Adipocyte (in vitro differentiated cells): ENCODE results near the gene BCAR1.
A peak's percentile ranks its signal among the peaks of the same experiment; 100 is the strongest.

Experiments
- DNase-seq: peaks from one replicate; pipeline ENCODE4 v3.0.0-alpha.2; 2015; ENCODE audit warnings: low read depth
- H3K27me3 ChIP-seq: replicated peaks from 2 replicates; pipeline ENCODE4 v1.7.0; 2013; ENCODE audit warnings: mild to moderate bottlenecking, low read length, moderate library complexity; ENCODE audit not compliant: control insufficient read depth, insufficient read depth
- H3K36me3 ChIP-seq: 2 replicates; pipeline ENCODE4 v1.7.0; 2013; ENCODE audit warnings: low read length, mild to moderate bottlenecking, moderate library complexity; ENCODE audit not compliant: control insufficient read depth, insufficient read depth, severe bottlenecking
- H3K4me1 ChIP-seq: 2 replicates; pipeline ENCODE4 v1.7.0; 2013; ENCODE audit warnings: mild to moderate bottlenecking, low read length, moderate library complexity; ENCODE audit not compliant: control insufficient read depth, insufficient read depth
- H3K4me3 ChIP-seq: 2 replicates; pipeline ENCODE4 v1.7.0; 2013; ENCODE audit warnings: mild to moderate bottlenecking, low read length, moderate library complexity
- H3K9ac ChIP-seq: 2 replicates; pipeline ENCODE4 v1.7.0; 2013; ENCODE audit warnings: mild to moderate bottlenecking, low read length, moderate library complexity
- H3K9me3 ChIP-seq: 2 replicates; pipeline ENCODE4 v1.7.0; 2013; ENCODE audit warnings: mild to moderate bottlenecking, low read length, moderate library complexity; ENCODE audit not compliant: control insufficient read depth

BCAR1 gene

DNA sequence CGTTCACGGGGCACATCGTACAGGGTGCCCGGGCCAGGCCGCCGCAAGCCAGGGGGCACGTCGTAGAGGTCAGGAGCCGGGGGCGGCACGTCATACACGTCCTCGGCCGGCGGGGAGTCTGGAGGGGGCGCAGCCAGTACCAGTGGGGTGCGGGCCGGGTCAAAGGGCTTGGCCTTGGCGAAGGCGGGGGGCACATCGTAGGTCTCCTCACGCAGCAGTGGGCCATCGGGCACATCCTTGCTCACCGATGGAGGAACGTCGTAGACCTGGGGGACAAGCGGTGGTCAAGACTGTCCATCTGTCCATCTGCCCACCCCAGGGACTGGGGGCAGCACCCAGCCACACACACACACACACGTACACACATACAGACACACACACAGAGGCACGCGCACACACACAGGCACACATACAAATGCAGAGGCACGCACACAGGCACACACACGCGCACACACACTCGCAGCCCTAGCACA, 15.7 kb downstream of the BCAR1 start:
- Histone ChIP-seq H3K4me1 (peaks cover 43% of the 10 kb centered on the region), H3K9ac (no peak overlapping the region), H3K27me3 (no peaks in the 10 kb centered on the region), H3K9me3 (no peaks in the 10 kb centered on the region), H3K36me3 (peaks cover 50% of the 10 kb centered on the region), H3K4me3 (no peak overlapping the region)
- DNase-seq: no peak

DNA sequence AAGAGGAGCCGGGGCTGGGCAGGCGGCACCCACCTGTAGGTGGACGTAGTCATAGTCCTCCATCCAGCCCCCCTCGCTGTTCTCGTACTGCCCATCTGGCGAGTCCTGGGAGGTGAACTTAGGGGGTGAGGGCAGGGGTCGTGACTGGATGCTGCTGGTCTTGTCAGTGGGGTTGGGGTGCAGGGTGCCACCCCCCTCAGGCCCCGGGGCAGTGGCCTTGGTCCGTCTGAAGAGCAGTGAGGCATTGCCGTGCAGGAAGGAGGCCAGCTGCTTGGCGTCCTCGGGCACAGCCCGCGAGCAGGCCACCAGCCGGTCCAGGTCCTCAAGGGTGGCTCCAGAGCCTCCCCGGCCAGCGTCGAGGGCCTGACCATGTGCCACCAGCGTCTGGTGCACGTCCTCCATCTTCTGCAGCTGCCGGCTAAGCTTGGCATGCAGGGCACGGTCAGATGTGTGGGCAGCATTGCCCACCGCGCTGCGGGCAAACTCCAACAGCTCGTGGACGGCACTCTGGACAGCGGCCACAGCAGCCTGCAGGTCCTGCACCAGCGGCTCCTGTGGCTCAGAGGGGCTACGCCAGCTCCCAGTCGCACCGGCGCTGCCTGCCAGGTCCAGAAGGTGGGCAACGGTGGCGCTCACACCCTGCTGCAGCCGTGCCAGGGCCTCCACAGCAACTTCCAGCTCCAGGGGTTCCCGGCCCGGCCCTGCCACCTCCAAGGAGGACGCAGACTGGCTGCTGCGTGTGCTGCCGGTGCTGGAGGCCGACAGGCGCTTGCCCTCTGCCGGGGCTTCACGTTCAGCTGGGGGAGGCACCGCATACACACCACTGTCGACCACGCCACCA, 16.3 kb downstream of the BCAR1 start:
- Histone ChIP-seq H3K9me3 (no peaks in the 10 kb centered on the region), H3K9ac (peak overlapping the region; percentile 50), H3K4me1 (peaks cover 38% of the 10 kb centered on the region), H3K36me3 (peaks cover 52% of the 10 kb centered on the region), H3K27me3 (no peaks in the 10 kb centered on the region), H3K4me3 (no peak overlapping the region)
- DNase-seq: no peak

DNA sequence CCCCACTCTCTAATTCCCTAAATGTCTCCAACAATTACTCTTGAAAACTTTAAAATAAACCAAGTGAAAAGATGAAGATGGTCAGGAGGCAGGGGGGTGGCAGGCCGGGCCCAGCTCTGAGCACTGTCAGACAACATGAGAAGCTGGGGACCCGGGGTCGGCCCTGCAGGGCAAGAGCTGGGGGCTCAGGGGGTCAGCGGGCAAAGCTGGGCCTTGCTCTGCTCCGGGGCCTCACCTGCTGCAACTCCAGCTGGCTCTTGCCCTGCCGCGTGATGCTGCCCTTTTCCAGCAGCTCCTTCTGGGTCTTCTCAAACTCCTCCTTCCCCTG, 17.8 kb downstream of the BCAR1 start:
- no peak for DNase-seq
- Histone ChIP-seq H3K36me3 (peaks cover 67% of the 10 kb centered on the region), H3K4me1 (peaks cover 23% of the 10 kb centered on the region), H3K27me3 (no peaks in the 10 kb centered on the region), H3K9me3 (no peaks in the 10 kb centered on the region), H3K4me3 (no peak overlapping the region), H3K9ac (peak overlapping the region; percentile 50)

DNA sequence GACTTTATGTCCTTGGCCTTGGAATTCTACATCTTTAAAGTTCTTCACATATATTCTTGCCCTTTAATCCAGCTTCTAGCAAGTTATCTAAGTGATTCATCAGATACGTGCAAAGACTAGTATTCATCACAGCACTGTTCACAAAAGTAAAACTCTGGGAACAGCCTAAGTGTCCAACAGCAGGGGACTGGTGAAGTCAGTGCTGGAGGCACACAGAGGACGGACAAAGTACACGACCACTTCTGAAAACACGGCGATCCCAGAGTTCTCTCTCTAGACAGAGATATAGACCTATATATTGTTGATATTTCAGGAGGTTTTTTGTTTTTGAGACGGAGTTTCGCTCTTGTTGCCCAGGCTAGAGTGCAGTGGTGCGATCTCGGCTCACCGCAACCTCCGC, 19.9 kb downstream of the BCAR1 start:
- Histone ChIP-seq H3K4me3 (no peak overlapping the region), H3K9me3 (no peaks in the 10 kb centered on the region), H3K36me3 (peaks cover 75% of the 10 kb centered on the region), H3K4me1 (peaks cover 11% of the 10 kb centered on the region), H3K9ac (no peak overlapping the region), H3K27me3 (no peaks in the 10 kb centered on the region)
- DNase-seq: no peak

DNA sequence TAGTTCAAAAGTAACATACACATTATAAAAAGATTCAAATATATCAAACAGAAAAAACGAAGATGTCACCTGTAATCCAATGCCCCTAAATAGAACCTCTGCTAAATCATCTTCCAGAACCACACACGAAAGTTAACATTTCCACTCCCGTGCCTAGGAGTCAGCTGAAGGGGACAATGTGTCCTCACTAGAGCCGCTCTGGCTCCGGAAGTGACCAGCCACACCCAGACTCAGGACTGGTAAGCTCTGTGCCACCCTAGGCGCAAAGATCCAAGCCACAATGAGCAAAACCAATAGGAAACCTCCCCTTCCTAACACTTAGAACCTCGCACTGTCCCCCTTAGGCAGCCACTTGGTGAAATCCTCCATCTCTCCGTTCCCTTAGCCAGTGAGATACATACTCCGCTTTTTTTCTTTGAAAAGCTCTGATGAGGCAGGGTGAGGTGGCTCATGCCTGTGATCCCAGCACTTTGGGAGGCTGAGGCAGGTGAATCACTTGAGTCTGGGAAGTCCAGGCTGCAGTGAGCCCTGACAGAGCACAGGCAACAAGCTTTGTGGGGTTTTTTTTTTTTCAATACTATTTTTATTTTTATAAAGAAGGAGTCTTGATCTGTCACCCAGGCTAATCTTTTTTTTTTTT, 20.8 kb downstream of the BCAR1 start:
- Histone ChIP-seq H3K9me3 (no peaks in the 10 kb centered on the region), H3K36me3 (peaks cover 65% of the 10 kb centered on the region), H3K4me1 (peaks cover 11% of the 10 kb centered on the region), H3K9ac (no peak overlapping the region), H3K4me3 (no peak overlapping the region), H3K27me3 (no peaks in the 10 kb centered on the region)
- no peak for DNase-seq

DNA sequence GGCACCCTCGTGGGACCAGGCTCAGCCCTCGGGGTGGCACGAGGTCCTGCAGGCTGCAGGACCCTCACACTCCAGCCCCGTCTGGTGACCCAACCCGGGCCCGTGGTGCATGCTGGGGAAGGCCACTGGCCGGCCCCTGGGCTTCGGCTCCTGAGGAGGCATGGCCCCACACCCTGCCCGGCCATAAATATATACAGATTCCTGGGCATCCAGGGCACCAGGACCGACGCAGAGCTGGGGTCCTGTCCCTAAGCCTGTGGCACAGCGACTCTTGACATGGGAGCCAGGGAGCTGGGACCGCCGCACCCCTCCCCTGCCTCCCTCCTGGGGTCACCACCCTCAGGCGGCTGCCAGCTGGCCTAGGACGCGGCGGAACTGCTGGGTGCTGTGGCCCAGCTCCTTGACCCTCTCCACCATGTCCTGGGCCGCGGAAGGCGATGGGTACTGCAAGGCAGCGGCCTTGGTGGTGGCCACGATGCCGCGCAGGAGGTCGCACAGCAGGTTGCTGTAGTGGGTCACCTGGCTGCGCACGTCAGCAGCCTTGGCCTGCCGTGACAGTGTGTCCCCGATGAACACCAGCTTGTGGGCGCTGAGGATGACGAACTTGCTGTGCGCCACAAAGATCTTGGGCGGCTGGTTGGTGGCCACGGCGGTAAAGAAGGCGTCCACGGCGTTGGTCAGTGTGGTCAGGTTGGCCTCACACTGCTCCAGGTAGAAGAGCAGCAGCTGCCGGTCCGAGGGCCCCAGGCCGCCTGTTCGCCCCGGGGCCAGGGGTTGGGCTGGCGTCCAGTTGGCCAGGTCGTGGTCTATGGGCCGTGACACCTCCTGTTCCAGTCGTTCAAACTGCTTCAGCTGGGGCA, 22.0 kb downstream of the BCAR1 start:
- Histone ChIP-seq H3K9me3 (no peaks in the 10 kb centered on the region), H3K9ac (no peak overlapping the region), H3K27me3 (no peaks in the 10 kb centered on the region), H3K4me3 (no peak overlapping the region), H3K4me1 (peaks cover 8% of the 10 kb centered on the region), H3K36me3 (peaks cover 53% of the 10 kb centered on the region)
- no peak for DNase-seq

DNA sequence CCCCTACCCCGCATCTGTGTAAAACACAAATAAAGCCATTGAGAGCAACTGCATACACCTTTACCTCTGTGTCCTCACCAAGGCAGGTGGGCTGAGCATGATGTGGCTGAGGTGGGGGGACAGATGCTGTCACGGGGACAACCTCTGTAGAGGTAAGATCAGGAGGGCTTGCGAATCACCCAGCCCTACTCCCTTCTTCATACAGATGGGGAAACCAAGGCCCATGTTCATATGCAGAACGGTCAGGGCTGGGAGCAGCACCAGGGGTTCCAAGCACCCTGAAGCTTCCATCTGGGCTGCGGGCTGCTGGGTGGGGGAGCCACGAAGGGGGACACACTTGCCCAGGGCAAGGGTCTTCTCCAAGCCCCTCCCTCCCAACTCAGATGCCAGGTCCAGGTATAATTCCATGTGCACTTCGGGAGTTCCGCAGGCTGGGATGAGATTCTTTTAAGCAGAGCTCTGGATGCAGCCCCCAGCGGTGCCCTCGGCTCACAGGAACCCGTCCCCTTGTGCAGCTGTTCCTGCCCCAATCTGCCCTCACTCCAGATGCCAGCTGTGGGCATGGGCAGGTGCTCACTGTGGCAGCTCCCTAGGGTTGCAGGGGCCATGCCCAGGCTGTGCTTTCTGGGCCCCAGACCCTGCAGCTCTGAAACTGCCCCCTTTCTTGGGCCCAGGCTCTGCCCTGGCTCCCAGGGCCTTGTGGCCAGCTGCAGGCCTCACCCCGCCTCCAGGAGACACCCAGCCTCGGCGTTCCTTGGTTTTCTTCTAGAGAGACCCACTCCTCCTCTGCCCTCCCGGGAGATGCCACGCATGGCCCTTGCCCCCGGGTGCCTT, 23.1 kb downstream of the BCAR1 start:
- peaks cover 46% of the 10 kb centered on the region for H3K36me3 ChIP-seq
- H3K9me3 ChIP-seq: no peaks in the 10 kb centered on the region
- H3K27me3 ChIP-seq: no peaks in the 10 kb centered on the region
- no peak for DNase-seq
- no peak overlapping the region for H3K9ac ChIP-seq
- no peak overlapping the region for H3K4me3 ChIP-seq
- no peaks in the 10 kb centered on the region for H3K4me1 ChIP-seq

DNA sequence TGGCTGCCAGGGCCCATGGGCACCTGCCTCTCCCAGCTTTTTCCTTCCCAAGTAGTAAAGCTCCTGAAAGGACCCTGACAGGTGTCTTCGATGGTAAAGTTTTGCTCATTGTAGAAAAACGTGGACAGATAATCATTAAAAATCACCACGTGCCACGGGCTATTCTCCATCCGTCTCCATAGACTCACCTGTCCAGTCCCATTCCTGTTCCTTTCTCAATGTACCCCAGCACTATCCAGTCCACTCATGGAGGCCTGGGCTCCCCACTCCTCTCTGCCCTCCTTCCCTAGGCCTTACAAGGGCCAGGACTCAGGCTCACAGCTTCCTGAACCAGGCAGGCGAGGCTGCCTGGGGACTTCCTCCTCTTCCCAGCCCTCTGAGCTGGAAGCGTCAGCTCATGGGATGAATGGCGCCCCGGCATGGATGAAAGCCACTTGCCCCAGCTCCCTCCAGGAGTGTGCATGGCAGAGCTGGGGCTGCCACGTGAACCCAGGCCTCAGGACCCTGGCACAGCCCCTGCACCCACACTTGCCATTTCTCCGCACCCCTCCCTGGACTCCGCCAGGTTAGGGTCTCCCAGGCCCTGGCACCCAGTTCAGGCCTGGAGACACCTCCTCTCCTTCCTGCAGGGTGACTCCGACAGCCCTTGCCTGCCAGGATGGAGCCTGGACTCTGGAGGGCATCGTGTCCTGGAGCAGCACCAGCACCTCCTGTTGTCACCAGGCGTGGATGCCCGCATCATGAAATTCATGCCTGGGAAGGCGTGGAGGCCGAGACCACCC, 23.9 kb downstream of the BCAR1 start:
- H3K9ac ChIP-seq: no peak overlapping the region
- DNase-seq: no peak
- H3K4me3 ChIP-seq: no peak overlapping the region

DNA sequence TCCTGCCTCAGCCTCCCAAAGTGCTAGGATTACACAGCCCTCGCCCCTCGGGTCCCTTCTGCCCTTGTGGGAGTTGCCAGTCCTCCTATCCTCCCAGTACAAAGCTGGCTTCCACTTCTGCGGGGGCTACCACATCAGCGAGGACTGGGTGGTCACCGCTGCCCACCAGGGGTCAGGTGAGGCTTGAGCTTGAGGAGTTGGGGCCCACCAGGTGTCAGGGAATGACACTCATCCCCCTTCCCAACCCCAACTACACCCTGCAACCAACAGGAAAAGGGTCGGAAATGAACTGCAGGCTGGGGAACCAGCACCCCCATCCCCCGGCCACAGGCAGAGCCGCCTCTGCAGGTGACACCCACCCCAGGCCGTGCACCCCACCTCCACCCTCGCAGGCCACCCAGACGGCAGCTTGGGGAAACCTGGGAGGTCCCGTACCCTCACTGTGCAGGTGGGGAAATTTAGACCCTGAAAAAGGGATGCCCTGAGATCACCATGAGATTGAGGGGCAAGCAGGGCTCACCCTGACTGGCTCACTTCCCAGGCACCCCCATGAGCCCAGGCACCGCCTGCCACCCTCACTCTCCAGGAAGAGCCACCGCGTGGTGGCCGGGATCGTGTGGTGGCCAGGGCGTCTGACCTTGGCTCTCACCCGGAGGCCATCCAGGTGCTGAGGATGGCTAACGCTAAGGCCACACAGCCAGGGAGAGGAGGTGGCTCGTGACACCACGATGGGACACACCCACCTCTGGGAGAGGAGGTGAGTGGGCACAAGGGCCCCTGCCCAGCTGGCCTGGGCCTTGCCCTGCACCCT, 24.7 kb downstream of the BCAR1 start:
- H3K9me3 ChIP-seq: no peaks in the 10 kb centered on the region
- no peaks in the 10 kb centered on the region for H3K27me3 ChIP-seq
- H3K9ac ChIP-seq: no peak overlapping the region
- no peaks in the 10 kb centered on the region for H3K4me1 ChIP-seq
- H3K4me3 ChIP-seq: no peak overlapping the region
- peaks cover 34% of the 10 kb centered on the region for H3K36me3 ChIP-seq
- no peak for DNase-seq

More for the DNA sequence above, 23.9 kb downstream of the BCAR1 start:
- H3K27me3 ChIP-seq: no peaks in the 10 kb centered on the region
- H3K4me1 ChIP-seq: no peaks in the 10 kb centered on the region
- no peaks in the 10 kb centered on the region for H3K9me3 ChIP-seq
- peaks cover 38% of the 10 kb centered on the region for H3K36me3 ChIP-seq
